ENCODE data around the gene SYNPO2.

The SYNPO2 gene

DNA sequence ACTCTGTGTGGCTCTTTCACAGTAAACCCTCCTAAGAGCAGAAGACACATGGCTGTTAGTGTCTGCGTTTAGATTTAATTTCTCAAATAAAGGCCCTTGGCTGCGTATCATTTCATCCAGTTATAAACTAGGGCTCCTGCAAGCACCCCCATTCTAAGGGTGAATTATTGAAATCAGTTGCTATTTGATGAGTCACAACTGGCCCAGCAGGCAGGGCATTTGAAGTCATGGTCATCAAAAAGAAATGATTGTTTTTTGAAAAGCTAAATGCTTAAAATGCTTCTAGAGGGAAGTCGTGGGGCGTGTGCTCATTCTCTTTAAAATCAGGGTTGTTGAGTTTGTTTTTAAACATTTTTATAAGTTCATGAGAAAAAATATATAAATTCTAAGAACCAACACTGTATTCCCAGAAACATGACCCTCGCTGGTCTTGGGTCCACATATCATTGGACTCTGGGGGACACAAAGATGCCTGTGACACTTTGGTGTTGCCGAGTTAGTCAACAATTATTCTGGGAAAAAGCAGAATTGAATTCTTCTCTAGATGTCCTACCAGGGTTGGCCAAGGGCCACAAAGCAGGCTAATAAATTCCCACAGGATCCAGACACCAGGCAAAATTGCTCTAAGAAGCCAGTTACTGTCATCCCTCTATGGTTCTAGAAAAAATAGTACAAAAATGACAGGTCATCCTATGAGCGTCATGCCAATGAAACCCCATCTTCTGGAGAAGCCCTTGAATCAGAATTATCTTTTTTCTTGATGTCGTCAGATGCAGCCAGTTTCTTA lies 147.5 kb downstream of the SYNPO2 start:
- Histone ChIP-seq H3F3A (ENCODE audit: low read depth) (no peaks in the 10 kb centered on the region), H2AFZ (ENCODE audit: low read length) (no peak overlapping the region), H3K79me2 (ENCODE audit: insufficient read depth, low read length) (no peaks in the 10 kb centered on the region), H3K27me3 (ENCODE audit: insufficient read depth, low read length, poor library complexity, severe bottlenecking) (no peaks in the 10 kb centered on the region), H3K4me3 (ENCODE audit: low read length, poor library complexity, severe bottlenecking) (no peak overlapping the region), H3K4me1 (ENCODE audit: insufficient read depth, low read length, poor library complexity, severe bottlenecking) (no peaks in the 10 kb centered on the region), H3K4me2 (ENCODE audit: low read depth, low read length, poor library complexity, severe bottlenecking) (no peak overlapping the region), H3K36me3 (ENCODE audit: insufficient read depth, low read length) (no peaks in the 10 kb centered on the region), H3K9ac (ENCODE audit: low read depth, low read length, poor library complexity, severe bottlenecking) (no peak overlapping the region), H3K9me2 (replicated peaks; ENCODE audit: low read depth, low read length) (no peaks in the 10 kb centered on the region), H3K9me3 (ENCODE audit: insufficient read depth, low read depth, low read length) (no peaks in the 10 kb centered on the region), H4K20me1 (ENCODE audit: insufficient read depth, low read length, poor library complexity, severe bottlenecking) (no peaks in the 10 kb centered on the region)
- TF ChIP-seq, protein P1, sequence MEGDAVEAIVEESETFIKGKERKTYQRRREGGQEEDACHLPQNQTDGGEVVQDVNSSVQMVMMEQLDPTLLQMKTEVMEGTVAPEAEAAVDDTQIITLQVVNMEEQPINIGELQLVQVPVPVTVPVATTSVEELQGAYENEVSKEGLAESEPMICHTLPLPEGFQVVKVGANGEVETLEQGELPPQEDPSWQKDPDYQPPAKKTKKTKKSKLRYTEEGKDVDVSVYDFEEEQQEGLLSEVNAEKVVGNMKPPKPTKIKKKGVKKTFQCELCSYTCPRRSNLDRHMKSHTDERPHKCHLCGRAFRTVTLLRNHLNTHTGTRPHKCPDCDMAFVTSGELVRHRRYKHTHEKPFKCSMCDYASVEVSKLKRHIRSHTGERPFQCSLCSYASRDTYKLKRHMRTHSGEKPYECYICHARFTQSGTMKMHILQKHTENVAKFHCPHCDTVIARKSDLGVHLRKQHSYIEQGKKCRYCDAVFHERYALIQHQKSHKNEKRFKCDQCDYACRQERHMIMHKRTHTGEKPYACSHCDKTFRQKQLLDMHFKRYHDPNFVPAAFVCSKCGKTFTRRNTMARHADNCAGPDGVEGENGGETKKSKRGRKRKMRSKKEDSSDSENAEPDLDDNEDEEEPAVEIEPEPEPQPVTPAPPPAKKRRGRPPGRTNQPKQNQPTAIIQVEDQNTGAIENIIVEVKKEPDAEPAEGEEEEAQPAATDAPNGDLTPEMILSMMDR (conservative IDR thresholded peaks at IDR 0.05; ENCODE audit: low read length), result no peak
- no peak for TF ChIP-seq EZH2phosphoT487 (IDR thresholded peaks at IDR 0.05; ENCODE audit: borderline replicate concordance)

DNA sequence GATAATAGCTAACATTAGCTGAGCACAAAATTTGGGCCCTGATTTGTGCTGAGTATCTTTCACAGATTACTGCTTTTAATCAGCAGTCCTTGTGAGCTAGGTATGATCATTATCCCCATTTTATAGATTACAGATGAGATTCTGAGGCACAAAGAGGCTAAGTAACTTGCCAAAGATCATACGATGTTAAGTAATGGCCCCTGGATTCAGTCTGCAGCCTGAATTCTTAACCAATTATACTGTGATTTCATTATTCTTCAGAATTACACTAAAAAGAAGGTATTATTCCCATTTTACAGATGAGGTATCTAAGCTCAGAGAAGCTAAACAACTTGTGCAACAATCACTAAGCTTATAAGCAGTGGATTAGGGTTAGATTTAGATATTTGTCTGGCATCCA lies 149.1 kb downstream of the SYNPO2 start:
- peaks cover 10% of the 10 kb centered on the region for H3K4me1 ChIP-seq (ENCODE audit: insufficient read depth, low read length, poor library complexity, severe bottlenecking)
- no peak overlapping the region for H2AFZ ChIP-seq (ENCODE audit: low read length)
- no peaks in the 10 kb centered on the region for H3K36me3 ChIP-seq (ENCODE audit: insufficient read depth, low read length)
- TF ChIP-seq, protein P1 (conservative IDR thresholded peaks at IDR 0.05; ENCODE audit: low read length), result no peak
- TF ChIP-seq EZH2phosphoT487 (IDR thresholded peaks at IDR 0.05; ENCODE audit: borderline replicate concordance), result no peak
- no peak overlapping the region for H3K4me2 ChIP-seq (ENCODE audit: low read depth, low read length, poor library complexity, severe bottlenecking)
- H3K79me2 ChIP-seq (ENCODE audit: insufficient read depth, low read length), result no peaks in the 10 kb centered on the region
- H3F3A ChIP-seq (ENCODE audit: low read depth), result no peaks in the 10 kb centered on the region
- no peaks in the 10 kb centered on the region for H3K9me2 ChIP-seq (replicated peaks; ENCODE audit: low read depth, low read length)
- no peaks in the 10 kb centered on the region for H4K20me1 ChIP-seq (ENCODE audit: insufficient read depth, low read length, poor library complexity, severe bottlenecking)
- H3K9ac ChIP-seq (ENCODE audit: low read depth, low read length, poor library complexity, severe bottlenecking), result no peak overlapping the region
- H3K4me3 ChIP-seq (ENCODE audit: low read length, poor library complexity, severe bottlenecking), result no peak overlapping the region
- no peaks in the 10 kb centered on the region for H3K9me3 ChIP-seq (ENCODE audit: insufficient read depth, low read depth, low read length)
- H3K27me3 ChIP-seq (ENCODE audit: insufficient read depth, low read length, poor library complexity, severe bottlenecking), result no peaks in the 10 kb centered on the region

DNA sequence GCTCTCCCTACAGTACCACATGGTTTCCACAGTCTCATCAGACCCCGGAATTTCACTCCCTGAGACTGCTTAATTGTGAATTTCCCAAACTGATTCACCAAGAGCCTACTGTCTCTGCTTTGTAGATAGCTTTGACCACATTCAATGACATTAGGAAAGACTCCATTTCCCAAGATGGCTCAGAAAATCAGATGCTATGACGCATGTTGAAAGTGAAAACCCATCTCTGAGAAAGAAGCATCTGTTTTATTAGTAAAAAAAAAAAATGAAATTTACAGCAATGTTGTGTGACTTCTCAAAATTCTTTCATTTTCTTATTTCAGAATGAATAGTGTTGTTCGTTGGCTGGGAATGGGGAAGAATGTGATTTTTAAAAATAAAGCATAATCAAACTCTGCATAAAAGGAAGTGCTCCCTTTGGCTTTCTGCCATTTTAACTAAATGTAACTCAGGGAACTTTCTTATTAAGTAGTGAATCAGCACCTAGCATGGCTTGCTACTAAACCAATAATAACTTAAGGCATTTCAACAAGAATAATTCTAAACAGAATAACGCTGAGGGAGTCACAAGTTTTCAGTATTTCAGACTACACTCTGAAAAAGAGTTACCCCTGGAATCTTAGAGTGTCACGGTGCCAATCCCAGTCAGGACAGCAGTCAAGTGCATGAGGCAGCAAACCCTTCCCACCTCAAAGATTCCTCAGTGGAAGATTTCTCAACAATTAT lies 149.6 kb downstream of the SYNPO2 start:
- Histone ChIP-seq H3K4me1 (ENCODE audit: insufficient read depth, low read length, poor library complexity, severe bottlenecking) (peaks cover 11% of the 10 kb centered on the region), H3K79me2 (ENCODE audit: insufficient read depth, low read length) (no peaks in the 10 kb centered on the region), H3K9ac (ENCODE audit: low read depth, low read length, poor library complexity, severe bottlenecking) (no peak overlapping the region), H3K36me3 (ENCODE audit: insufficient read depth, low read length) (no peaks in the 10 kb centered on the region), H3K9me3 (ENCODE audit: insufficient read depth, low read depth, low read length) (no peaks in the 10 kb centered on the region), H4K20me1 (ENCODE audit: insufficient read depth, low read length, poor library complexity, severe bottlenecking) (no peaks in the 10 kb centered on the region), H3K4me2 (ENCODE audit: low read depth, low read length, poor library complexity, severe bottlenecking) (no peak overlapping the region), H2AFZ (ENCODE audit: low read length) (no peak overlapping the region), H3K4me3 (ENCODE audit: low read length, poor library complexity, severe bottlenecking) (no peak overlapping the region), H3K27me3 (ENCODE audit: insufficient read depth, low read length, poor library complexity, severe bottlenecking) (no peaks in the 10 kb centered on the region), H3K9me2 (replicated peaks; ENCODE audit: low read depth, low read length) (no peaks in the 10 kb centered on the region), H3F3A (ENCODE audit: low read depth) (no peaks in the 10 kb centered on the region)
- TF ChIP-seq EZH2phosphoT487 (IDR thresholded peaks at IDR 0.05; ENCODE audit: borderline replicate concordance), result no peak
- TF ChIP-seq, protein P1 (conservative IDR thresholded peaks at IDR 0.05; ENCODE audit: low read length), result no peak

All from Loucy (cell line).